GM10248 (cell line): Measurements from ENCODE around the gene OLFM1.
"Not testable (repeated sequence)": the region's sequence is repeated elsewhere in the genome, so short reads cannot be mapped to it uniquely, and the experiment has no call there.

Experiments
- CTCF ChIA-PET: fragments of 300-600 bp; sonication (Branson Sonifier 250); formaldehyde crosslinking; extraction: SDS; loops from one replicate; lab custom pipeline; 2021; ENCODE audit warnings: antibody characterized with exemption; lab: Yijun Ruan, JAX
- POLR2A ChIA-PET: fragments of 350-650 bp; sonication (Branson Sonifier 250); formaldehyde crosslinking; extraction: SDS; loops from one replicate; lab custom pipeline; 2020; ENCODE audit warnings: antibody characterized with exemption; lab: Yijun Ruan, JAX
- DNase-seq: peaks from one replicate; pipeline ENCODE4 v3.0.0; 2012; ENCODE audit errors: extremely low spot score
- TF ChIP-seq, protein P1 (sequence below): IDR thresholded peaks from 2 replicates; pipeline ENCODE4 v1.5.1; 2012; ENCODE audit warnings: mild to moderate bottlenecking, low read depth; ENCODE audit errors: extremely low read depth, missing control alignments, control extremely low read depth

Gene OLFM1

DNA sequence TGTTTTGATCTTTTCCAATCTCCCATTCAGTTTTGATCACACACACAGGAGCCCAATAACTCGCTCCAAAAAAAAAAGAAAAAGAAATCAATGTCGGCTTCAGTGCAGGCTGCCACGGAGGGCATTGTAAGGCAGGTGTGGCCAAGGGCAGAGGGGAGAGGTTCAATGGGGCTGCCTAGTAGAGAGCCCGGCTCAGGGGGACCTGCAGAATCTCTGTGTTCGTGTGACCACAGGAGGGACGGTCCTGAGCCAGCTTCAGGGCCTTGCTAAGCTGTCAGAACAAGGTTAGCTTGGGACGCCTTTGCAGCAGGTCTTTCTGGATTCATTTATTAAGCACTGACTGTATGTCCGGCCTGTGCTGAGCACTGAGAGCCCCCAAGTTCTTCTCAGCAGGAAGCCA is 22.2 kb downstream of the OLFM1 start:
- DNase-seq = no peak
- POLR2A ChIA-PET = no interaction called here
- TF ChIP-seq, protein P1, sequence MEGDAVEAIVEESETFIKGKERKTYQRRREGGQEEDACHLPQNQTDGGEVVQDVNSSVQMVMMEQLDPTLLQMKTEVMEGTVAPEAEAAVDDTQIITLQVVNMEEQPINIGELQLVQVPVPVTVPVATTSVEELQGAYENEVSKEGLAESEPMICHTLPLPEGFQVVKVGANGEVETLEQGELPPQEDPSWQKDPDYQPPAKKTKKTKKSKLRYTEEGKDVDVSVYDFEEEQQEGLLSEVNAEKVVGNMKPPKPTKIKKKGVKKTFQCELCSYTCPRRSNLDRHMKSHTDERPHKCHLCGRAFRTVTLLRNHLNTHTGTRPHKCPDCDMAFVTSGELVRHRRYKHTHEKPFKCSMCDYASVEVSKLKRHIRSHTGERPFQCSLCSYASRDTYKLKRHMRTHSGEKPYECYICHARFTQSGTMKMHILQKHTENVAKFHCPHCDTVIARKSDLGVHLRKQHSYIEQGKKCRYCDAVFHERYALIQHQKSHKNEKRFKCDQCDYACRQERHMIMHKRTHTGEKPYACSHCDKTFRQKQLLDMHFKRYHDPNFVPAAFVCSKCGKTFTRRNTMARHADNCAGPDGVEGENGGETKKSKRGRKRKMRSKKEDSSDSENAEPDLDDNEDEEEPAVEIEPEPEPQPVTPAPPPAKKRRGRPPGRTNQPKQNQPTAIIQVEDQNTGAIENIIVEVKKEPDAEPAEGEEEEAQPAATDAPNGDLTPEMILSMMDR = no peak
- CTCF ChIA-PET = no interaction called here

DNA sequence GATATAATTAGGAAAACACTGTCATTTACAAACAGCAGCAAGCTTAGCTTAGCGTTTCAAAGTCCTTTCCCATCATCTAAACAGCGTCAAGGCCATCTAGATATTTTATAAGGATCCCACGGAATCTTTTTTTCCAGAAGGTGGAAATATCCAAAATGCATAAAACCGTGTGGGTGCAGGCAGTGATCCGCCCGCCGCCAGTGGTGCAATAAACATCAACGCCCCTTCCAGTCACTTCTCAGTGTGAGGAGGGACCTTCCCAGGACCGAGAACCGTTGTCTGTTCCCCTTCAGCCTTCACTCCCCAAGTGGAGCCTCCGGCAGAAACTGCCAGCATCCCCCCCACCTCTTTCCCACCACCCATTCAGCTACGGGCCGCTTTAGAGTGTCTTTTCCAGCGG is 22.9 kb downstream of the OLFM1 start:
- POLR2A ChIA-PET = no interaction called here
- TF ChIP-seq, protein P1 = no peak
- no peak for DNase-seq
- CTCF ChIA-PET = no interaction called here

DNA sequence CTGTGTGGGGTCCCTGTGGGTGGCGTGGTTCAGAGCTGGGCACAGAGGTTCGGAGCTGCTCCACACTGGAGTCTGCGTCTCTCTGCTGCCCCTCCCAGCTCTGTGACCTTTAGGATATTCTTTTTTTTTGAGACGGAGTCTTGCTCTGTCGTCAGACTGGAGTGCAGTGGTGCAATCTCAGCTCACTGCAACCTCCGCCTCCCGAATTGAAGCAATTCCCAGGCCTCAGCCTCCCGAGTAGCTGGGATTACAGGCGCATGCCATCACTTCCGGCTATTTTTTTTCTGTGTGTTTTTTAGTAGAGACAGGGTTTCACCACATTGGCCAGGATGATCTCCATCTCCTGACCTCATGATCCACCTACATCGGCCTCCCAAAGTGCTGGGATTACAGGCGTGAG is 24.1 kb downstream of the OLFM1 start:
- CTCF ChIA-PET = interaction anchor here (1.3 kb wide), 1 partner anchor 10 kb away, joined by 4 read pairs; no protein-coding TSS in a partner anchor
- POLR2A ChIA-PET, DNase-seq: not testable (repeated sequence)

DNA sequence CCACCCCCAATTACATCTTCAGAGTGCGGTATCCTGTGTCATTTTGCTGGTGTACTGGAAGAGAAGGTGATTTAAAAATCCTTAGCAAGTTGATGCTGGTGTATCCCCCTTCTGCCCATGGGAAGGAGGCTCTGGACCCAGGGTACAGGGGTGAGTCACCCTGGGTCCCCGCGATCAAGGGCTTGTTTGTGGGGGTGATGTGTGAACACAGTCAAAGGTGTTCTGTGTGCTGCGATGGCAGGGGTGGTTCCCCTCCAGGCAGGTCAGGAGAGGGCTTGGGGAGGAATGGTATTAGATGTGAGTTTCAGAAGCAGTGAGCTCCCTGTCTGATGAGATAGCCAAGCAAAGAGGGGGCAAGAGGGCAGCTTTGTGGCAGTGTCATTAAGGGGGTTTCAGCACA is 28.9 kb downstream of the OLFM1 start:
- TF ChIP-seq, protein P1 = no peak
- CTCF ChIA-PET = no interaction called here
- POLR2A ChIA-PET = no interaction called here
- DNase-seq = no peak

DNA sequence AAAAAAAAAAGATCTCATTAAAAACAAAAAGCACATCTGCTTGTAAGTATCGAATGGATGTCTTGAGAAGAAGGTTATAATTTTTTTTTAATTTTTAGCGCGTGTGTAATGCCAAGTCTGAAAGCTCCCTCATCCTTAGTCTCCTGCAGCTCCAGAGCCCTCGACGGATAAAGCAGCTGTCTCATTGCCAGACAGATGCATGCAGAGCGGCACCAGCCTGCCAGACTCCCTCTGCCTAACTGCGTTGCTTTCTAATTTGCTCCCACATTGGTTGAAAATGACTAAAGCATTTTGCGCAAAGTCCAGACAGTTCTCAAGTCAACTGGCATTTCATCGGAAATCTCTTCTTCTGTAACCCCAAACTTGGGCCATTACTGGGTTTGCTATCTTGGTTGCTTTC is 29.4 kb downstream of the OLFM1 start:
- TF ChIP-seq, protein P1 = no peak
- CTCF ChIA-PET = no interaction called here
- POLR2A ChIA-PET = no interaction called here
- no peak for DNase-seq

DNA sequence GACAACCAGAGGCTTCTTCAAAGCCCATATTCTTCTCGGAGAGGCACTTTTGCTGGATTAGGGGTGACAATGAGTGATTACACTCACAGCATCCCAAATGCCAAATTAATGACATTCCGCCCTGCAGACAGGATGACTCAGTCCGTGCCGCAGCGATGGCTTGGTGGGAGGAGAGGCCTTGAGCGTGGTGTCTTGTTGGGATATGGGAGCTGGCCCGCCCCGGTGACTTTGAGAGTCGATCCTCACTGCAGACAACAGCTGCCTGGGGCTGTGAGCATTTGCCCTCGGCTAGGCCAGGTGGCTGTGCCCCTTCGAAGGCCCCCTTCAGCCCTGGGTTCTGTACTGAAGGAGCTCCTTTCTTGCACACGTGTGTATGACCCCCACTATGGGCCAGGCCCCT is 29.8 kb downstream of the OLFM1 start:
- ChIA-PET POLR2A (no interaction called here), CTCF (no interaction called here)
- TF ChIP-seq, protein P1 = no peak
- DNase-seq = no peak

DNA sequence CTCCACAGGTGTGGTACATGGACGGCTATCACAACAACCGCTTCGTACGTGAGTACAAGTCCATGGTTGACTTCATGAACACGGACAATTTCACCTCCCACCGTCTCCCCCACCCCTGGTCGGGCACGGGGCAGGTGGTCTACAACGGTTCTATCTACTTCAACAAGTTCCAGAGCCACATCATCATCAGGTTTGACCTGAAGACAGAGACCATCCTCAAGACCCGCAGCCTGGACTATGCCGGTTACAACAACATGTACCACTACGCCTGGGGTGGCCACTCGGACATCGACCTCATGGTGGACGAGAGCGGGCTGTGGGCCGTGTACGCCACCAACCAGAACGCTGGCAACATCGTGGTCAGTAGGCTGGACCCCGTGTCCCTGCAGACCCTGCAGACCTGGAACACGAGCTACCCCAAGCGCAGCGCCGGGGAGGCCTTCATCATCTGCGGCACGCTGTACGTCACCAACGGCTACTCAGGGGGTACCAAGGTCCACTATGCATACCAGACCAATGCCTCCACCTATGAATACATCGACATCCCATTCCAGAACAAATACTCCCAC is 32.1 kb downstream of the OLFM1 start:
- POLR2A ChIA-PET = no interaction called here
- TF ChIP-seq, protein P1 = no peak
- DNase-seq = no peak
- CTCF ChIA-PET = no interaction called here
